H4 (cell line): Measurements from ENCODE around the gene FEV. TPM values are rescaled to one million over a fixed set of nuclear protein-coding genes. Genes with fewer than 3 reads are reported as not detected.

Source experiments
- DNase-seq: peaks from one replicate; pipeline ENCODE4 v3.0.0-alpha.2; 2015; ENCODE audit warnings: low spot score
- total RNA-seq: library from RNA; depleted of rRNA; stranded (reverse); fragments of >200 nt; shearing (Covaris generic); gene quantifications from 2 replicates; pipeline ENCODE4 v1.2.3, GENCODE V29; 2014

Gene FEV
- total RNA-seq, 1 experiment from 2014 or later: not detected

GRCh38 chr2:218979846-218980734, 4.9 kb downstream of the FEV start:
- DNase-seq: peak; percentile 76

- DNase-seq: no peak
These were observed 9.8 kb downstream of the FEV start for GRCh38 chr2:218975060-218975777.

GRCh38 chr2:218970894-218971293, 14.1 kb downstream of the FEV start:
- DNase-seq: no peak

- DNase-seq: peak; percentile 96
These were observed 20.8 kb downstream of the FEV start for GRCh38 chr2:218964041-218964771.

GRCh38 chr2:218963601-218964000, 21.4 kb downstream of the FEV start:
- DNase-seq: peak; percentile 39

- DNase-seq: peak; percentile 98
These were observed 22.0 kb downstream of the FEV start for GRCh38 chr2:218962859-218963492.

- DNase-seq: no peak
These were observed 23.1 kb downstream of the FEV start for GRCh38 chr2:218961651-218962570.

- no peak for DNase-seq
These were observed 23.8 kb downstream of the FEV start for GRCh38 chr2:218961229-218961628.

GRCh38 chr2:218960309-218961165, 24.4 kb downstream of the FEV start:
- DNase-seq: no peak

- no peak for DNase-seq
These were observed 25.1 kb downstream of the FEV start for GRCh38 chr2:218959761-218960308.

- peak; percentile 86 for DNase-seq
These were observed 25.7 kb downstream of the FEV start, which contains the start of gene CDK5R2 for GRCh38 chr2:218959141-218959731. Gene CDK5R2, plus strand, starts transcription at chr2:218959666. Its CDS starts 155 bp downstream, at chr2:218959821.

GRCh38 chr2:218958276-218958675, 26.7 kb downstream of the FEV start:
- no peak for DNase-seq

- no peak for DNase-seq
These were observed 27.3 kb downstream of the FEV start for GRCh38 chr2:218957671-218958070.

GRCh38 chr2:218956039-218956438, 28.9 kb downstream of the FEV start:
- no peak for DNase-seq

GRCh38 chr2:218954541-218955300, 30.3 kb downstream of the FEV start:
- no peak for DNase-seq

GRCh38 chr2:218953366-218953954, 31.5 kb downstream of the FEV start:
- DNase-seq: no peak

GRCh38 chr2:218952160-218952559, 32.8 kb downstream of the FEV start:
- no peak for DNase-seq

GRCh38 chr2:218946621-218947020, 38.4 kb downstream of the FEV start:
- DNase-seq: no peak
